GM12878 (cell line): ENCODE measurements around the gene HS1BP3. TPM values are rescaled to one million over a fixed set of nuclear protein-coding genes. Genes with fewer than 3 reads are reported as not detected.

Source experiments
- ATAC-seq: fragments of 200-7000 bp; cut with Tn5 transposase; 3 replicates; pipeline ENCODE4 v1.9.1; 2020; ENCODE audit warnings: mild to moderate bottlenecking, moderate library complexity
- BruUV-seq: library from RNA; stranded (reverse); fragments of 400-500 nt; replicated peaks from 2 replicates; lab custom pipeline; 2021; lab: Mats Ljungman, UMichigan
- CTCF ChIA-PET: fragments of 300-600 bp; sonication (Branson Sonifier 250); formaldehyde crosslinking; extraction: SDS; loops from one replicate; lab custom pipeline; 2021; ENCODE audit warnings: inconsistent platforms; lab: Yijun Ruan, JAX
- POLR2A ChIA-PET: fragments of 350-600 bp; formaldehyde crosslinking; extraction: SDS; loops from one replicate; lab custom pipeline; 2021; ENCODE audit warnings: inconsistent platforms; lab: Charles Lee
- RAD21 ChIA-PET: fragments of 300-600 bp; sonication (Branson Sonifier 250); formaldehyde crosslinking; loops from one replicate; lab custom pipeline; 2023; ENCODE audit warnings: antibody characterized with exemption; ENCODE audit not compliant: unreplicated experiment; lab: Charles Lee
- SMC1A ChIA-PET: fragments of 300-600 bp; sonication (Branson Sonifier 250); formaldehyde crosslinking; loops from one replicate; lab custom pipeline; 2023; ENCODE audit not compliant: unreplicated experiment, uncharacterized antibody; lab: Charles Lee
- DNase-seq: peaks from one replicate; pipeline ENCODE4 v3.0.0-alpha.2; 2011; ENCODE audit warnings: low read depth, low spot score
- FAIRE-seq: peaks from 3 replicates; lab custom pipeline; 2011; peaks lifted over from hg19 to GRCh38; lab: Jason Lieb, UNC
- H2AFZ ChIP-seq: 2 replicates; pipeline ENCODE4 v1.6.0; 2011; ENCODE audit warnings: low read depth, low read length, control low read depth; ENCODE audit not compliant: control insufficient read depth
- H3K27ac ChIP-seq: 2 replicates; pipeline ENCODE4 v1.5.1; 2011; ENCODE audit warnings: control low read depth; ENCODE audit not compliant: control insufficient read depth, insufficient read depth
- H3K27me3 ChIP-seq, 2 experiments: replicated peaks in 1 of 2; 2 replicates each; pipeline versions ENCODE4 v1.6.0 to v1.6.1; 2011; ENCODE audit warnings: low read length in 1 of 2; ENCODE audit not compliant: control insufficient read depth in 2 of 2, insufficient read depth in 2 of 2
- H3K36me3 ChIP-seq, 2 experiments: 2 replicates each; pipeline ENCODE4 v1.5.1; 2011; ENCODE audit warnings: low read length in 1 of 2; ENCODE audit not compliant: control insufficient read depth in 2 of 2, insufficient read depth in 2 of 2
- H3K4me1 ChIP-seq: 2 replicates; pipeline ENCODE4 v1.6.1; 2011; ENCODE audit warnings: mild to moderate bottlenecking, low read length, moderate library complexity, mixed read lengths; ENCODE audit not compliant: control insufficient read depth, insufficient read depth
- H3K4me2 ChIP-seq: 2 replicates; pipeline ENCODE4 v1.6.0; 2011; ENCODE audit warnings: control low read depth; ENCODE audit not compliant: control insufficient read depth, insufficient read depth
- H3K4me3 ChIP-seq: fragments of 200-600 bp; sonication (generic); 2 replicates; pipeline ENCODE4 v1.5.1; 2016
- H3K79me2 ChIP-seq: 2 replicates; pipeline ENCODE4 v1.6.0; 2011; ENCODE audit warnings: low read length; ENCODE audit not compliant: control insufficient read depth, insufficient read depth
- H3K9ac ChIP-seq: 2 replicates; pipeline ENCODE4 v1.8.0; 2011; ENCODE audit warnings: low read length, control low read depth, mixed read lengths; ENCODE audit not compliant: control insufficient read depth, insufficient read depth
- H3K9me3 ChIP-seq: replicated peaks from 3 replicates; pipeline ENCODE4 v1.5.1; 2011; ENCODE audit warnings: mild to moderate bottlenecking, low read length; ENCODE audit not compliant: control insufficient read depth, insufficient read depth
- H4K20me1 ChIP-seq: 2 replicates; pipeline ENCODE4 v1.6.0; 2011; ENCODE audit not compliant: control insufficient read depth, insufficient read depth
- MTA2 ChIP-seq: fragments of 450-650 bp; IDR thresholded peaks from 2 replicates; pipeline ENCODE4 v1.6.1; 2016; ENCODE audit warnings: low read depth, mild to moderate bottlenecking, moderate library complexity
- RBBP5 ChIP-seq: fragments of 200-600 bp; sonication (generic); conservative IDR thresholded peaks from 2 replicates; pipeline ENCODE4 v1.6.1; 2016
- SMARCA5 ChIP-seq: fragments of 450-650 bp; IDR thresholded peaks from 2 replicates; pipeline ENCODE4 v1.6.1; 2017; ENCODE audit warnings: mild to moderate bottlenecking
- WGBS: methylation state at CpG from one replicate; pipeline ENCODE4 v1.1.6; 2016; ENCODE audit warnings: low lambda C conversion rate; ENCODE audit not compliant: insufficient replicate concordance, insufficient coverage; ENCODE audit errors: missing lambda C conversion rate; 5-methylcytosine and 5-hydroxymethylcytosine counted together
- in situ Hi-C: fragments of 300-500 bp; cut with MboI; formaldehyde crosslinking; loops from 9 replicates; pipeline ENCODE4 v1.14.3; 2018; ENCODE audit warnings: mixed read lengths
- intact Hi-C: fragments of 100-400 bp; cut with micrococcal nuclease; formaldehyde crosslinking; loops from one replicate; pipeline ENCODE4 v1.14.2; 2022; ENCODE audit not compliant: unreplicated experiment
- polyA plus RNA-seq, 11 experiments: library from polyadenylated mRNA; depleted of rRNA in 4 of 11; unstranded in 6 of 11; stranded (reverse) in 5 of 11; fragments of >200 nt; fragmentation: Nextera tagmentation in 4 of 11; fragmentation: Illumina TruSeq in 1 of 11; extraction: Ambion mirVana in 4 of 11; extraction: Trizol in 1 of 11; gene quantifications; 1 replicate in 1 of 11; 2 replicates in 10 of 11; pipeline versions ENCODE4 v1.2.1 to v1.2.3, GENCODE V29; 2011 to 2016; ENCODE audit warnings: inconsistent platforms in 2 of 11, missing spikeins in 2 of 11, low read depth in 1 of 11
- total RNA-seq, 4 experiments: library from RNA; depleted of rRNA in 3 of 4; stranded (reverse); fragments of >200 nt in 3 of 4; fragmentation: Illumina TruSeq in 1 of 4; extraction: Trizol in 1 of 4; gene quantifications; 2 replicates each; pipeline versions ENCODE4 v1.2.1 to v1.2.3, GENCODE V29; 2013 to 2021
- TF ChIP-seq, protein P1 (sequence below): IDR thresholded peaks from 2 replicates; pipeline ENCODE4 v1.6.1; 2011; ENCODE audit warnings: mild to moderate bottlenecking, low read depth, low read length, moderate library complexity; ENCODE audit not compliant: insufficient replicate concordance

The HS1BP3 gene
- total and polyA plus RNA-seq, 10 of the 15 experiments (the other 5 are each of a cell fraction or from before 2014, with no cell fraction given) = 0.47 to 7.2 (median 4.6) TPM

DNA sequence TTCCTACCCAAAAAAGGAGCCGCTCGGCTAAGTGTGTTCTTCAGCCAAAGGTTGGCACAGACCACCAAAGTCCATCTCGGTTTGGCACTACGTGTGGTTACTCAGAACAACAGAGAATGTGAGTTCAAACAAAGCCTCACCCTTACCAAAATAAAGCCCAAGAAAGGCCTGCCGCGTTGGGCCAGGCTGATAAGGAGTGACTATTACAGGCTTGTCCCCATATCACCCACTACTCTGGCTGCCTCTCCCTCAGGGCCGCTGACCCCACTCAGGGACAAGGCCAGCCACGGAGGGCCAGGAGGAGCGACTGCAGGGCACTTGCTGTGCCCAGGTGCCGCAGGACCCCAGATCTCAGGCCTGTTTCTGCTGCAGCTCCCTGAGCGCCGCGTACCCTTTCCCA is 13.8 kb downstream of the HS1BP3 start:
- H3K4me2 ChIP-seq = no peak overlapping the region
- no peak for DNase-seq
- ChIA-PET SMC1A (interaction anchor here (6.0 kb wide), 1 partner anchor 193 kb away, joined by 56 read pairs; no protein-coding TSS in a partner anchor), CTCF (interaction anchor here (1.6 to 7.9 kb wide), 4 partner anchors 112 to 226 kb away, joined by 7 to 119 read pairs (median 52); partner anchors contain the start of gene RHOB), POLR2A (no interaction called here), RAD21 (interaction anchor here (2.2 kb wide), 1 partner anchor 193 kb away, joined by 6 read pairs; no protein-coding TSS in a partner anchor)
- H3K4me1 ChIP-seq = peaks cover 16% of the 10 kb centered on the region
- TF ChIP-seq SMARCA5 = no peak
- no peak for TF ChIP-seq MTA2
- TF ChIP-seq RBBP5 = no peak
- TF ChIP-seq, protein P1, sequence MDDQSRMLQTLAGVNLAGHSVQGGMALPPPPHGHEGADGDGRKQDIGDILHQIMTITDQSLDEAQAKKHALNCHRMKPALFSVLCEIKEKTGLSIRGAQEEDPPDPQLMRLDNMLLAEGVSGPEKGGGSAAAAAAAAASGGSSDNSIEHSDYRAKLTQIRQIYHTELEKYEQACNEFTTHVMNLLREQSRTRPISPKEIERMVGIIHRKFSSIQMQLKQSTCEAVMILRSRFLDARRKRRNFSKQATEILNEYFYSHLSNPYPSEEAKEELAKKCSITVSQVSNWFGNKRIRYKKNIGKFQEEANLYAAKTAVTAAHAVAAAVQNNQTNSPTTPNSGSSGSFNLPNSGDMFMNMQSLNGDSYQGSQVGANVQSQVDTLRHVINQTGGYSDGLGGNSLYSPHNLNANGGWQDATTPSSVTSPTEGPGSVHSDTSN = no peak
- FAIRE-seq = no peak
- no peak overlapping the region for H3K4me3 ChIP-seq
- BruUV-seq = no TSS peak
- H2AFZ ChIP-seq = no peak overlapping the region
- no peaks in the 10 kb centered on the region for H3K79me2 ChIP-seq
- no peak for ATAC-seq
- no peaks in the 10 kb centered on the region; a peak in 2 of 4 replicates for H3K36me3 ChIP-seq
- no peaks in the 10 kb centered on the region for H3K27me3 ChIP-seq
- 64% methylated on average over 13 of the region's 13 CpGs for WGBS
- H3K27ac ChIP-seq = no peak overlapping the region
- no peaks in the 10 kb centered on the region; the same call in 1 of the 2 replicates for H4K20me1 ChIP-seq
- in situ Hi-C loops = no loop called here
- H3K9me3 ChIP-seq = no peaks in the 10 kb centered on the region
- intact Hi-C loops = no loop called here
- no peak overlapping the region for H3K9ac ChIP-seq
